AG09319 (cell line): ENCODE data around the gene BANK1.

ENCODE experiments used
- DNase-seq: peaks from one replicate; pipeline ENCODE4 v3.0.0-alpha.2; 2010; ENCODE audit warnings: low read depth; ENCODE audit errors: extremely low read depth
- CTCF ChIP-seq: IDR thresholded peaks from 2 replicates; pipeline ENCODE4 v1.5.1; 2011; ENCODE audit warnings: low read depth, mild to moderate bottlenecking, inconsistent platforms, low read length, moderate library complexity

The BANK1 gene

GRCh38 chr4:101961144-101961543 lies 170.6 kb downstream of the BANK1 start:
- TF ChIP-seq CTCF: no peak
- no peak for DNase-seq

GRCh38 chr4:101967697-101968346 lies 177.3 kb downstream of the BANK1 start:
- no peak for DNase-seq
- TF ChIP-seq CTCF: no peak

GRCh38 chr4:101968364-101968763 lies 177.8 kb downstream of the BANK1 start:
- no peak for DNase-seq

GRCh38 chr4:101969965-101970364 lies 179.4 kb downstream of the BANK1 start:
- DNase-seq: no peak
- no peak for TF ChIP-seq CTCF

More at GRCh38 chr4:101968364-101968763, 177.8 kb downstream of the BANK1 start:
- no peak for TF ChIP-seq CTCF

- no peak for TF ChIP-seq CTCF
- no peak for DNase-seq
Measured at GRCh38 chr4:101970547-101971155, 180.1 kb downstream of the BANK1 start.

- DNase-seq: no peak
- no peak for TF ChIP-seq CTCF
Measured at GRCh38 chr4:101972791-101973190, 182.3 kb downstream of the BANK1 start.

- no peak for TF ChIP-seq CTCF
- no peak for DNase-seq
Measured at GRCh38 chr4:101973361-101973760, 182.8 kb downstream of the BANK1 start.
